HCT116 (cell line): Measurements from ENCODE around the gene SLC2A1. TPM values are rescaled to one million over a fixed set of nuclear protein-coding genes. Genes with fewer than 3 reads are reported as not detected.

ENCODE experiments used
- ATAC-seq: fragments of 200-7000 bp; cut with Tn5 transposase; 2 replicates; pipeline ENCODE4 v1.9.1; 2020; ENCODE audit warnings: mild to moderate bottlenecking, moderate library complexity
- BruUV-seq: library from RNA; stranded (reverse); fragments of 400-500 nt; replicated peaks from 2 replicates; lab custom pipeline; 2021; lab: Mats Ljungman, UMichigan
- CTCF ChIA-PET: fragments of 300-600 bp; sonication (Branson Sonifier 250); formaldehyde crosslinking; loops from one replicate; lab custom pipeline; 2021; ENCODE audit warnings: antibody characterized with exemption; lab: Charles Lee
- POLR2A ChIA-PET: fragments of 300-600, 350-600 bp; sonication (Branson Sonifier 250); formaldehyde crosslinking; loops from one replicate; lab custom pipeline; 2021; ENCODE audit warnings: antibody characterized with exemption; lab: Charles Lee
- RAD21 ChIA-PET, 2 experiments: fragments of 300-600 bp; sonication (Branson Sonifier 250); formaldehyde crosslinking; loops; one replicate each; lab custom pipeline; 2023; ENCODE audit warnings: low total read pairs in 2 of 2; ENCODE audit not compliant: uncharacterized antibody in 2 of 2, unreplicated experiment in 2 of 2, low non-redundant PET in 1 of 2; lab: Charles Lee
- DNase-seq: peaks from one replicate; pipeline ENCODE4 v3.0.0-alpha.2; 2010; ENCODE audit warnings: low read depth, low spot score
- H2AFZ ChIP-seq: fragments of 200-600 bp; shearing (Covaris generic), sonication (generic); 2 replicates; pipeline ENCODE4 v1.6.1; 2017; ENCODE audit warnings: low read depth, mixed run types, mixed read lengths, antibody characterized with exemption, low read length; ENCODE audit not compliant: poor library complexity, severe bottlenecking
- H3K27ac ChIP-seq: 2 replicates; pipeline ENCODE4 v1.5.1; 2012; ENCODE audit warnings: low read depth, low read length
- H3K27me3 ChIP-seq: fragments of 200-600 bp; sonication (generic); 2 replicates; pipeline ENCODE4 v1.6.1; 2016; ENCODE audit warnings: mixed run types, low read length, mixed read lengths; ENCODE audit not compliant: insufficient read depth
- H3K36me3 ChIP-seq, 2 experiments: fragments of 200-500 bp in 1 of 2; fragments of 200-600 bp in 1 of 2; sonication (Bioruptor generic) in 1 of 2; sonication (generic) in 1 of 2; 2 replicates each; pipeline versions ENCODE4 v1.5.1 to v1.6.1; 2014 to 2016; ENCODE audit warnings: low read length in 2 of 2, inconsistent platforms in 1 of 2, mixed read lengths in 1 of 2, mixed run types in 1 of 2; ENCODE audit not compliant: insufficient read depth in 2 of 2, control insufficient read depth in 1 of 2
- H3K4me1 ChIP-seq, 2 experiments: fragments of 200-600 bp in 1 of 2; sonication (generic) in 1 of 2; 2 replicates each; pipeline versions ENCODE4 v1.5.1 to v1.6.1; 2012 to 2017; ENCODE audit warnings: low read length in 2 of 2, inconsistent platforms in 1 of 2, mild to moderate bottlenecking in 1 of 2, mixed read lengths in 1 of 2, mixed run types in 1 of 2, moderate library complexity in 1 of 2; ENCODE audit not compliant: insufficient read depth in 2 of 2, control insufficient read depth in 1 of 2
- H3K4me2 ChIP-seq: fragments of 200-600 bp; sonication (generic); 2 replicates; pipeline ENCODE4 v1.6.1; 2017; ENCODE audit warnings: mixed run types, low read length, mixed read lengths
- H3K4me3 ChIP-seq, 2 experiments: fragments of 200-600 bp in 1 of 2; sonication (generic) in 1 of 2; replicated peaks in 1 of 2; 2 replicates each; pipeline ENCODE4 v1.5.1; 2011 to 2016; ENCODE audit warnings: low read length in 2 of 2, control low read depth in 1 of 2, low read depth in 1 of 2, mild to moderate bottlenecking in 1 of 2, mixed read lengths in 1 of 2, mixed run types in 1 of 2
- H3K79me2 ChIP-seq: fragments of 200-600 bp; sonication (generic); 2 replicates; pipeline ENCODE4 v1.6.1; 2017; ENCODE audit warnings: mild to moderate bottlenecking, mixed run types, low read length, moderate library complexity, mixed read lengths; ENCODE audit not compliant: insufficient read depth
- H3K9ac ChIP-seq: fragments of 200-600 bp; sonication (generic); 2 replicates; pipeline ENCODE4 v1.6.1; 2016; ENCODE audit warnings: low read length, mixed read lengths
- H3K9me2 ChIP-seq: fragments of 200-600 bp; sonication (generic), shearing (Covaris generic); 2 replicates; pipeline ENCODE4 v1.6.1; 2017; ENCODE audit warnings: mixed run types, mild to moderate bottlenecking, moderate library complexity; ENCODE audit not compliant: insufficient read depth
- H3K9me3 ChIP-seq, 2 experiments: fragments of 200-500 bp in 1 of 2; fragments of 200-600 bp in 1 of 2; sonication (Bioruptor generic) in 1 of 2; sonication (generic) in 1 of 2; 2 replicates each; pipeline ENCODE4 v1.6.1; 2014 to 2017; ENCODE audit warnings: low read length in 2 of 2, mixed read lengths in 2 of 2, inconsistent platforms in 1 of 2, low read depth in 1 of 2, mild to moderate bottlenecking in 1 of 2, mixed run types in 1 of 2, moderate library complexity in 1 of 2; ENCODE audit not compliant: control insufficient read depth in 1 of 2, insufficient read depth in 1 of 2
- H4K20me1 ChIP-seq: fragments of 200-600 bp; sonication (generic), shearing (Covaris generic); 2 replicates; pipeline ENCODE4 v1.6.1; 2017; ENCODE audit warnings: mixed run types, mild to moderate bottlenecking, moderate library complexity; ENCODE audit not compliant: insufficient read depth
- ATF3 ChIP-seq: IDR thresholded peaks from 2 replicates; pipeline ENCODE4 v1.6.1; 2012
- CEBPB ChIP-seq: IDR thresholded peaks from 2 replicates; pipeline ENCODE4 v1.6.1; 2012; ENCODE audit warnings: low read depth
- CTCF ChIP-seq, 3 experiments: fragments of 200-600 bp in 1 of 3; sonication (generic) in 1 of 3; IDR thresholded peaks in 2 of 3; conservative IDR thresholded peaks in 1 of 3; 2 replicates each; pipeline ENCODE4 v1.5.1; 2012 to 2017; ENCODE audit warnings: low read depth in 2 of 3, low read length in 2 of 3, antibody characterized with exemption in 1 of 3, borderline replicate concordance in 1 of 3, control low read depth in 1 of 3, mild to moderate bottlenecking in 1 of 3, mixed read lengths in 1 of 3, mixed run types in 1 of 3, moderate library complexity in 1 of 3; ENCODE audit not compliant: insufficient read depth in 1 of 3
- EGR1 ChIP-seq: IDR thresholded peaks from 2 replicates; pipeline ENCODE4 v1.6.1; 2012; ENCODE audit warnings: low read depth
- ELF1 ChIP-seq: IDR thresholded peaks from 2 replicates; pipeline ENCODE4 v1.6.1; 2012; ENCODE audit warnings: low read depth, borderline replicate concordance
- FOSL1 ChIP-seq: IDR thresholded peaks from 2 replicates; pipeline ENCODE4 v1.6.1; 2012; ENCODE audit warnings: low read depth
- MAX ChIP-seq: IDR thresholded peaks from 2 replicates; pipeline ENCODE4 v1.6.1; 2012
- POLR2A ChIP-seq: IDR thresholded peaks from 2 replicates; pipeline ENCODE4 v1.7.0; 2011; ENCODE audit warnings: borderline replicate concordance; ENCODE audit not compliant: insufficient read depth, insufficient read length; ENCODE audit errors: extremely low read depth
- REST ChIP-seq: IDR thresholded peaks from 2 replicates; pipeline ENCODE4 v1.6.1; 2012; ENCODE audit warnings: low read depth
- SIN3A ChIP-seq: IDR thresholded peaks from 2 replicates; pipeline ENCODE4 v1.6.1; 2012; ENCODE audit warnings: low read depth
- SRF ChIP-seq: IDR thresholded peaks from 2 replicates; pipeline ENCODE4 v1.6.1; 2012; ENCODE audit warnings: low read depth
- YY1 ChIP-seq: IDR thresholded peaks from 2 replicates; pipeline ENCODE4 v1.6.1; 2011; ENCODE audit warnings: low read length, low read depth, moderate library complexity, mild to moderate bottlenecking; ENCODE audit not compliant: insufficient replicate concordance; ENCODE audit errors: extremely low read depth
- ZFX ChIP-seq: fragments of 450-650 bp; IDR thresholded peaks from 2 replicates; pipeline ENCODE4 v1.6.1; 2017
- intact Hi-C: fragments of 100-400 bp; cut with micrococcal nuclease; formaldehyde crosslinking; loops from 2 replicates; pipeline ENCODE4 v1.10.0; 2022
- total RNA-seq: library from RNA; stranded (reverse); gene quantifications from one replicate; pipeline ENCODE4 v1.2.1, GENCODE V29; 2021; ENCODE audit not compliant: unreplicated experiment

Gene SLC2A1
- total RNA-seq, 1 experiment from 2014 or later: 248 TPM

- no TSS peak for BruUV-seq
- no peaks in the 10 kb centered on the region for H3K9me2 ChIP-seq
- DNase-seq (no peak), ATAC-seq (no peak)
- TF ChIP-seq ELF1: no peak
- TF ChIP-seq CTCF (IDR thresholded peaks at IDR 0.05 in 2 of 3, conservative IDR thresholded peaks at IDR 0.05 in 1 of 3; ENCODE audit: borderline replicate concordance in 1 of 3, insufficient read depth in 1 of 3, low read depth in 2 of 3, low read length in 2 of 3): no peak
- TF ChIP-seq MAX: no peak
- no peak for TF ChIP-seq ZFX
- TF ChIP-seq ATF3: no peak
- TF ChIP-seq SRF: no peak
- TF ChIP-seq POLR2A: no peak
- TF ChIP-seq YY1: no peak
- TF ChIP-seq EGR1: no peak
- no peak for TF ChIP-seq SIN3A
- no peak for TF ChIP-seq FOSL1
- no peak for TF ChIP-seq REST
- TF ChIP-seq CEBPB: no peak
- H3K9ac ChIP-seq: peak overlapping the region; percentile 52
- intact Hi-C loops: no loop called here
- peaks cover 100% of the 10 kb centered on the region for H3K79me2 ChIP-seq
- CTCF ChIA-PET: interaction anchor here (1.6 to 3.9 kb wide), 3 partner anchors 10 to 138 kb away, joined by 4 to 21 read pairs (median 6); no protein-coding TSS in a partner anchor
- peaks cover 5 to 27% of the 10 kb centered on the region in 2 experiments; a peak in 2 of 4 replicates for H3K36me3 ChIP-seq
- POLR2A ChIA-PET: interaction anchor here (2.0 kb wide), 1 partner anchor 14 kb away, joined by 5 read pairs; no protein-coding TSS in a partner anchor
- H4K20me1 ChIP-seq: no peaks in the 10 kb centered on the region
- H3K27me3 ChIP-seq: no peaks in the 10 kb centered on the region
- H3K27ac ChIP-seq: peak overlapping the region; percentile 84
- no peaks in the 10 kb centered on the region for H3K9me3 ChIP-seq
- peaks cover 91 to 100% of the 10 kb centered on the region in 2 experiments for H3K4me1 ChIP-seq
- H3K4me2 ChIP-seq: peak overlapping the region; percentile 60
- H3K4me3 ChIP-seq: peak overlapping the region in 1 of 2 experiments; percentile 26; a peak in 1 of 4 replicates
- RAD21 ChIA-PET: interaction anchor here in 1 of 2 experiments (1.2 kb wide), 1 partner anchor 138 kb away, joined by 6 read pairs; no protein-coding TSS in a partner anchor
- no peak overlapping the region for H2AFZ ChIP-seq
Measured at GRCh38 chr1:42935971-42936308, 22.7 kb downstream of the SLC2A1 start.
